Stimulated activated CD8-positive, alpha-beta memory T cell treated with anti-CD3 and anti-CD28 coated beads, Interleukin-15, amount 100 ng/mL, for 4 hours (primary cell): ENCODE data around the gene FUT7.

Source experiments
- DNase-seq, 2 donors: peaks; one replicate each; pipeline ENCODE4 v3.0.0-alpha.2; 2020; ENCODE audit warnings: low read depth in 2 of 2

Gene FUT7

GRCh38 chr9:137049544-137050449 lies 17.9 kb upstream of the FUT7 start:
- DNase-seq, result no peak

GRCh38 chr9:137048655-137049543 lies 17.0 kb upstream of the FUT7 start:
- no peak for DNase-seq

- DNase-seq, result peak; percentile 55 to 56
Measured at GRCh38 chr9:137046088-137046787, 14.3 kb upstream of the FUT7 start, which contains the start of gene NPDC1. TSS of gene NPDC1 (minus strand) at chr9:137046177. CDS start at chr9:137045989, 188 bp downstream.

- DNase-seq, result no peak
Measured at GRCh38 chr9:137045294-137046087, 13.6 kb upstream of the FUT7 start.

GRCh38 chr9:137044502-137045177 lies 12.8 kb upstream of the FUT7 start:
- DNase-seq, result no peak

- DNase-seq, result no peak
Measured at GRCh38 chr9:137044037-137044436, 12.1 kb upstream of the FUT7 start.

GRCh38 chr9:137042751-137043727 lies 11.2 kb upstream of the FUT7 start:
- DNase-seq, result no peak

- no peak for DNase-seq
Measured at GRCh38 chr9:137041124-137041523, 9.2 kb upstream of the FUT7 start.

- DNase-seq, result no peak
Measured at GRCh38 chr9:137040568-137040967, 8.7 kb upstream of the FUT7 start.

GRCh38 chr9:137039611-137040366 lies 7.9 kb upstream of the FUT7 start:
- DNase-seq, result no peak

- no peak for DNase-seq
Measured at GRCh38 chr9:137038916-137039315, 7.0 kb upstream of the FUT7 start.

GRCh38 chr9:137037483-137037882 lies 5.6 kb upstream of the FUT7 start:
- DNase-seq, result no peak

GRCh38 chr9:137037035-137037434 lies 5.1 kb upstream of the FUT7 start:
- DNase-seq, result no peak

GRCh38 chr9:137035937-137036336 lies 4.0 kb upstream of the FUT7 start:
- DNase-seq, result no peak

GRCh38 chr9:137035507-137035834 lies 3.6 kb upstream of the FUT7 start:
- DNase-seq, result no peak

- DNase-seq, result peak; percentile 66 to 68
Measured at GRCh38 chr9:137034709-137035506, 3.0 kb upstream of the FUT7 start.

GRCh38 chr9:137034039-137034708 lies 2.3 kb upstream of the FUT7 start:
- DNase-seq, result no peak
